Tibial nerve (tissue), 4 donors: ENCODE results near the gene WDR70. TPM values are rescaled to one million over a fixed set of nuclear protein-coding genes. Genes with fewer than 3 reads are reported as not detected.
"Not testable (repeated sequence)": the region's sequence is repeated elsewhere in the genome, so short reads cannot be mapped to it uniquely, and the experiment has no call there.

Experiments used
- DNase-seq, 2 donors: peaks; one replicate each; pipeline ENCODE4 v3.0.0-alpha.2; 2019; ENCODE audit warnings: low spot score in 2 of 2
- H3K27ac ChIP-seq, 4 donors: fragments of 200-600 bp; sonication (generic) in 3 of 4; one replicate each; pipeline ENCODE4 v1.5.1; 2017 to 2019; ENCODE audit warnings: mild to moderate bottlenecking in 1 of 4
- H3K27me3 ChIP-seq, 2 donors: fragments of 200-600 bp; sonication (generic) in 1 of 2; one replicate each; pipeline versions ENCODE4 v1.5.1 to v1.6.0; 2017 to 2019
- H3K36me3 ChIP-seq, 3 donors: fragments of 200-600 bp; sonication (generic); one replicate each; pipeline ENCODE4 v1.5.1; 2018 to 2019
- H3K4me1 ChIP-seq, 4 donors: fragments of 200-600 bp; sonication (generic) in 3 of 4; one replicate each; pipeline ENCODE4 v1.5.1; 2017 to 2019
- H3K4me3 ChIP-seq, 4 donors: fragments of 200-600 bp; sonication (generic) in 3 of 4; one replicate each; pipeline ENCODE4 v1.5.1; 2017 to 2019; ENCODE audit warnings: mild to moderate bottlenecking in 1 of 4, moderate library complexity in 1 of 4
- H3K9me3 ChIP-seq, 4 donors: fragments of 200-600 bp; sonication (generic) in 3 of 4; one replicate each; pipeline ENCODE4 v1.5.1; 2017 to 2019
- EP300 ChIP-seq, 2 donors: sonication (generic); formaldehyde crosslinking; IDR thresholded peaks; one replicate each; pipeline ENCODE4 v1.6.1; 2017; ENCODE audit warnings: antibody characterized with exemption in 2 of 2, mild to moderate bottlenecking in 1 of 2
- POLR2A ChIP-seq, 2 donors: fragments of 450-650 bp; IDR thresholded peaks; one replicate each; pipeline ENCODE4 v1.6.1; 2017; ENCODE audit warnings: antibody characterized with exemption in 2 of 2, mild to moderate bottlenecking in 2 of 2, moderate library complexity in 2 of 2
- WGBS, 2 donors: methylation state at CpG; one replicate each; pipeline ENCODE4 v1.1.5; 2018; 5-methylcytosine and 5-hydroxymethylcytosine counted together
- total RNA-seq, 4 donors: library from RNA; depleted of rRNA; stranded (reverse); fragments of >200 nt; gene quantifications; one replicate each; pipeline ENCODE4 v1.1.0, GENCODE V29; 2016
- TF ChIP-seq, protein P1 (sequence below), 5 experiments: fragments of 200-600 bp in 3 of 5; fragments of 450-650 bp in 2 of 5; sonication (generic) in 3 of 5; IDR thresholded peaks; one replicate each; pipeline ENCODE4 v1.5.1; 2016 to 2019; ENCODE audit warnings: antibody characterized with exemption in 5 of 5, mild to moderate bottlenecking in 3 of 5, moderate library complexity in 2 of 5

The WDR70 gene
- total RNA-seq, 4 donors from 2014 or later, result 35.1 to 68.6 (median 47.4) TPM

DNA sequence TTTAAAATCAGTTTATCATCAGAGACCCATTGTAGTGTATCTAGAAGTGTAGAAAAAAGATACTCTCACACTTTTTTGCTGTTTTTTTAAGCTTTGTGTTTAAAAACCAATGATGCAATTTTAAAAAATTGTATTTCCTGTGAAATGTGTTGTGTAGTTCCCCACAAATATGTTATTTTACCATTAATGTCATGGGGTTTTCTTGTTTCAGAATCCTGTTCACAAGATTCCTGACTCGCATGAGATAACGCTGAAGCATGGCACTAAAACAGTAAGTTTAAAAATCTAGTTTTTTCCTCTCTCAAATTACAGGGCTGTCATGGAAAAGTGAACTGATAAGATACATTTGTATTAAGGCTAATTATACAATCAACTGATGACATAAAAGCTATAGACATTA is 58.6 kb downstream of the WDR70 start:
- H3K36me3 ChIP-seq, result peaks cover 0 to 13% (median 0%) of the 10 kb centered on the region in 3 donors

DNA sequence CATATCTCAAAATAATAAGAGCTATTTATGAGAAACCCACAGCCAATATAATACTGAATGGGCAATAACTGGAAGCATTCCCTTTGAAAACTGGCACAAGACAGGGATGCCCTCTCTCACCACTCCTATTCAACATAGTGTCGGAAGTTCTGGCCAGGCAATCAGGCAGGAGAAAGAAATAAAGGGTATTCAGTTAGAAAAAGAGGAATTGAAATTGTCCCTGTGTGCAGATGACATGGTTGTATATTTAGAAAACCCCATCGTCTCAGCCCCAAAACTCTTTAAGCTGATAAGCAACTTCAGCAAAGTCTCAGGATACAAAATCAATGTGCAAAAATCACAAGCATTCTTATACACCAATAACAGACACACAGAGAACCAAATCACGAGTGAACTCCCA is 66.7 kb downstream of the WDR70 start:
- not testable (repeated sequence) for H3K27me3 ChIP-seq, DNase-seq, H3K27ac ChIP-seq, H3K9me3 ChIP-seq, H3K4me1 ChIP-seq, H3K4me3 ChIP-seq
- 73 to 89% methylated on average over 3 of the region's 3 CpGs for WGBS, 2 donors
- H3K36me3 ChIP-seq, result peaks cover 0 to 45% (median 0%) of the 10 kb centered on the region in 3 donors

More for the DNA sequence above, 58.6 kb downstream of the WDR70 start:
- TF ChIP-seq EP300 (IDR thresholded peaks at IDR 0.05) (no peak), POLR2A (IDR thresholded peaks at IDR 0.05) (no peak)
- TF ChIP-seq, protein P1, sequence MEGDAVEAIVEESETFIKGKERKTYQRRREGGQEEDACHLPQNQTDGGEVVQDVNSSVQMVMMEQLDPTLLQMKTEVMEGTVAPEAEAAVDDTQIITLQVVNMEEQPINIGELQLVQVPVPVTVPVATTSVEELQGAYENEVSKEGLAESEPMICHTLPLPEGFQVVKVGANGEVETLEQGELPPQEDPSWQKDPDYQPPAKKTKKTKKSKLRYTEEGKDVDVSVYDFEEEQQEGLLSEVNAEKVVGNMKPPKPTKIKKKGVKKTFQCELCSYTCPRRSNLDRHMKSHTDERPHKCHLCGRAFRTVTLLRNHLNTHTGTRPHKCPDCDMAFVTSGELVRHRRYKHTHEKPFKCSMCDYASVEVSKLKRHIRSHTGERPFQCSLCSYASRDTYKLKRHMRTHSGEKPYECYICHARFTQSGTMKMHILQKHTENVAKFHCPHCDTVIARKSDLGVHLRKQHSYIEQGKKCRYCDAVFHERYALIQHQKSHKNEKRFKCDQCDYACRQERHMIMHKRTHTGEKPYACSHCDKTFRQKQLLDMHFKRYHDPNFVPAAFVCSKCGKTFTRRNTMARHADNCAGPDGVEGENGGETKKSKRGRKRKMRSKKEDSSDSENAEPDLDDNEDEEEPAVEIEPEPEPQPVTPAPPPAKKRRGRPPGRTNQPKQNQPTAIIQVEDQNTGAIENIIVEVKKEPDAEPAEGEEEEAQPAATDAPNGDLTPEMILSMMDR (IDR thresholded peaks at IDR 0.05), result no peak
- no peak for DNase-seq
- 90 to 95% methylated on average over 2 of the region's 2 CpGs for whole genome bisulfite sequencing, 2 donors
- H3K4me1 ChIP-seq, result peaks cover 0 to 8% (median 3%) of the 10 kb centered on the region in 4 donors
- no peak overlapping the region for H3K27ac ChIP-seq
- no peaks in the 10 kb centered on the region for H3K27me3 ChIP-seq
- no peak overlapping the region for H3K4me3 ChIP-seq
- no peaks in the 10 kb centered on the region for H3K9me3 ChIP-seq

DNA sequence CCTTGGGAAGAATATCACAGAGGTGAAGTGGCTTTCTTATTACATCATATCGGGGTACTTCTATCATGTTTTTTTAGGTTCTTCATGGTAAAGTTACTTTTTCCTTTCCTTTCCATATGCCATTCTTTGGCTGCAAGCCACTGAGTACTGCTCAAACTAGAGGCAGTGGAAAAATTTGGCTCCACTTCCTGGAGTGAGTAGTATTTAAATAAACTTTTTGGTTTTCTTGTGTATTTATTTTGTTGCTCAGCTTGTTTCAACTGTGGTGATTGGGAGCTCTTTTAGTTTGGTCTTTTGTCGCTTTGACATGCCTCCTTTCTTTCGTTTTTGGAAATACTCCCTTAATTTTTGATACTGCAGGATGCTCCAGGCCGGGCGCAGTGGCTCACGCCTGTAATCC is 69.8 kb downstream of the WDR70 start:
- DNase-seq, result no peak
- peaks cover 0 to 58% (median 0%) of the 10 kb centered on the region in 3 donors for H3K36me3 ChIP-seq
- H3K27ac ChIP-seq, result no peak overlapping the region
- H3K4me3 ChIP-seq, result no peak overlapping the region
- peaks cover 0 to 11% (median 0%) of the 10 kb centered on the region in 4 donors for H3K9me3 ChIP-seq
- H3K27me3 ChIP-seq, result no peaks in the 10 kb centered on the region
- WGBS, 2 donors, result 98% methylated on average over 6 of the region's 6 CpGs
- H3K4me1 ChIP-seq, result no peaks in the 10 kb centered on the region
- TF ChIP-seq POLR2A (IDR thresholded peaks at IDR 0.05), result no peak
- TF ChIP-seq EP300 (IDR thresholded peaks at IDR 0.05), result no peak
- TF ChIP-seq, protein P1 (IDR thresholded peaks at IDR 0.05), result no peak

DNA sequence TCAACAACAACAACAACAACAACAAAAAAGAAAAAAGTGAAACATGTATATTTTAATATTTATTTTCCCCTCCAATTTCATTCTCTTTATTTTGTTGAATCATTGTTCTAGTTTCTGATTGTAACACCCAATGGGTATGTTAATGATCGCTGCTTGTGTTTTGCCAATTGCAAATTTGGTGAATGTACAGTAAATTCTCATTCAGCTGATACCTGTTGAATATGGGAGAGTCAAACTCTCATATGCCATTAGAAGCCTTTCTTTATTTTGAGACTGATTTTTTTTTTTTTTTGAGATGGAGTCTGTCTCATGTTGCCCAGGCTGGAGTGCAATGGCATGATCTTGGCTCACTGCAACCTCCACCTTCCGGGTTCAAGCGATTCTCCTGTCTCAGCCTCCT is 72.9 kb downstream of the WDR70 start:
- DNase-seq, H3K27me3 ChIP-seq, H3K4me1 ChIP-seq, H3K27ac ChIP-seq, H3K4me3 ChIP-seq: not testable (repeated sequence)
- peaks cover 0 to 11% (median 0%) of the 10 kb centered on the region in 4 donors for H3K9me3 ChIP-seq
- 94 to 96% methylated on average over 3 of the region's 3 CpGs for WGBS, 2 donors
- peaks cover 0 to 32% (median 0%) of the 10 kb centered on the region in 3 donors for H3K36me3 ChIP-seq

DNA sequence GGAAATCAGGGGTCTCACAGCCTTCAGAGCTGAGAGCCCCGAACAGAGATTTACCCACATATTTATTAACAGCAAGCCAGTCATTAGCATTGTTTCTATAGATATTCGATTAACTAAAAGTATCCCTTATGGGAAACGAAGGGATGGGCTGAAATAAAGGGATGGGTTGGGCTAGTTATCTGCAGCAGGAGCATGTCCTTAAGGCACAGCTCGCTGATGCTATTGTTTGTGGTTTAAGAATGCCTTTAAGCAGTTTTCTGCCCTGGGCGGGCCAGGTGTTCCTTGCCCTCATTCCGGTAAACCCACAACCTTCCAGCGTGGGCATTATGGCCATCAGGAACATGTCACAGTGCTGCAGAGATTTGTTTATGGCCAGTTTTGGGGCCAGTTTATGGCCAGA is 74.1 kb downstream of the WDR70 start:
- DNase-seq, H3K4me1 ChIP-seq, H3K4me3 ChIP-seq, H3K27me3 ChIP-seq, H3K27ac ChIP-seq: not testable (repeated sequence)
- Histone ChIP-seq H3K36me3 (peaks cover 0 to 32% (median 0%) of the 10 kb centered on the region in 3 donors), H3K9me3 (peaks cover 0 to 11% (median 0%) of the 10 kb centered on the region in 4 donors)
- WGBS, 2 donors, result 95 to 100% methylated on average over 7 of the region's 7 CpGs

DNA sequence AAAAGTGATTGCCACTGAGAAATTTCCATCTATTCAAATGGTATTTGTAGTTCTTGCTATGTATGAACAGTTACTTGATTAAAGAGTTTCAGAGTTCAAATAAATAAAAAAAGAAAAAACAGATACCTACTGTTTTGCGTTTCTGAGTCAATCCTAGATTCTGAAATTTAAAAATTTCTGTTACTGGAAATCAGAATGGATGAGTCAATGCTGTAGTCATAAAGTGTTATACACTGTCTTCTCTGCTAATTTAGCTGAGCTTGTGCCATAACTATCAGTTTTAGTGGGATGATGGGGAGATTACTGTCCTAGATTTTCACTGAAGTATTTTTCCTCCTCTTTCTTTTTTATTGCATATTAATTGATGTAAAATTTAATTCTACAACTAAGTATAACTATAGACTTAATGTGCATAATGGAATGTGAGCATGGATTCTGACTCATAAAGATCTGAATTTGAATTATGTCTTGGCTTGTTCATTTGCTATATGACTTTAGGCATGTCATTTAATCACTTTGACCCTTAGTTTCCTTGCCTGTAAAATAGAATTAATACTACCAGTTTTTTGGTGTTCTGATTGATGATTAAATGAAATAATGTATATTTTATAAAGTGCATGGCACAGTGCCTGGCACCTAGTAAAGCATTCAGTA is 75.4 kb downstream of the WDR70 start:
- 86 to 87% methylated on average over 1 of the region's 1 CpG for WGBS, 2 donors
- DNase-seq, H3K4me3 ChIP-seq, H3K27me3 ChIP-seq, H3K4me1 ChIP-seq, H3K27ac ChIP-seq: not testable (repeated sequence)
- H3K36me3 ChIP-seq, result peaks cover 0 to 32% (median 0%) of the 10 kb centered on the region in 3 donors
- H3K9me3 ChIP-seq, result peaks cover 0 to 11% (median 0%) of the 10 kb centered on the region in 4 donors

DNA sequence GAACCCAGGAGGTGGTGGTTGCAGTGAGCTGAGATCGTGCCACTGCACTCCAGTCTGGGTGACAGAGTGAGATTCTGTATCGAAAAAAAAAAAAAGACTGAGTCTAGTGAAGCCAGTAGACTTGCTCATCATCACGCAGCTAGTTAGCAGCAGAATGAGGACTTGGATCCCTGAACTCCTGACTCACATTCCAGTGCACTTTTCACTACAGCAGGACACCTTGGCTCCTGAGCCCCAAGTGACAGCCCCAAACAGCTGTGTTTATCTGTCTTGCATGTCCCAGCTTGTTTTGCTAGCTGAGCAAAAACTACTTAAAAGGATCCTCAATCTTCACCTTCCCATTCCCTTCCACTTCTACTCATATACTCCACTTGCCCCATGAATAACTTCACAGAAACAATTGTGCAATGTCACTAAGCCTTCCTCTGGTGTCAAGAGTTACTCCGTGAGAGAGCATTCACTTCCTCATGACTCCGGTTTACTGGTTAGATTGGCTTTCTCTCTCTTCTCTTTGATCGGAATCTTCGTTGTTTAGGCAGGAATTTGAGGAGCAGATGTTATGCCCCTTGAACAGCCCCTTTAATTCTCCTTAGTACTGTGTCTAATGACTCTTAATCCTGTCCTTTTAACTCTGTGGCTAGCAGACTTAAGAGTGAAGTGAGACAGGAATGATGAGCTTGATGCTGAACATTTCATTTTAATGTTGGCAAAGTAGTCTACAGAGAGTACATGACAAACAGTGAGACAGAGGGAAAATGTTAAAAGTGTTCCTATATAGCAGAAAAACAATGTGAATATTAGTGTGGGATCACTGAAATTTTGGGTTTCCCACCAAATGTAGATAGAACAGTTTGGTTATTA is 84.3 kb downstream of the WDR70 start:
- not testable (repeated sequence) for H3K9me3 ChIP-seq

DNA sequence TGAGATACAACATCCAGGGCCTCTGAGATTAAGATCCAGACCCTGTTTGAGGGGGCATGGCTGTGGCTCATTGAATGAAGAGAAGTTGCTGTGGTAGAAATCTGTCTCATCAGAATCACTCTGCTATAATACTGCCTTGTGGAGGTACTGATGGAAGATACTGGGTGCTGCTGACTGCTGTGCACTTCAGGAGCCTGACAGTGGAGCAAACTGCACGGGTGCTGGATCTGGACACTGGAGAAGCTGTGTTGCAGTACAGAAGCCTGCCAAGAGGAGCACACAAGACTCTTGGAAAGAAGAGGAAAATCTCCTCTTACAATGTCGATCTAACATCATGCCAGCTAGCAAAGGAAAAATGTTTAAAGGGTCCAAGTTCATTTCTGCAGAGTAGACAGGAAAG is 85.5 kb downstream of the WDR70 start:
- DNase-seq, H3K9me3 ChIP-seq, H3K4me3 ChIP-seq, H3K27ac ChIP-seq, H3K4me1 ChIP-seq, H3K36me3 ChIP-seq, H3K27me3 ChIP-seq: not testable (repeated sequence)
- WGBS, 2 donors, result 16 to 39% methylated on average over 2 of the region's 2 CpGs

More for the DNA sequence above, 84.3 kb downstream of the WDR70 start:
- not testable (repeated sequence) for H3K36me3 ChIP-seq, DNase-seq, H3K27ac ChIP-seq, H3K4me1 ChIP-seq, H3K27me3 ChIP-seq, H3K4me3 ChIP-seq
- WGBS, 2 donors, result 63 to 67% methylated on average over 7 of the region's 7 CpGs

DNA sequence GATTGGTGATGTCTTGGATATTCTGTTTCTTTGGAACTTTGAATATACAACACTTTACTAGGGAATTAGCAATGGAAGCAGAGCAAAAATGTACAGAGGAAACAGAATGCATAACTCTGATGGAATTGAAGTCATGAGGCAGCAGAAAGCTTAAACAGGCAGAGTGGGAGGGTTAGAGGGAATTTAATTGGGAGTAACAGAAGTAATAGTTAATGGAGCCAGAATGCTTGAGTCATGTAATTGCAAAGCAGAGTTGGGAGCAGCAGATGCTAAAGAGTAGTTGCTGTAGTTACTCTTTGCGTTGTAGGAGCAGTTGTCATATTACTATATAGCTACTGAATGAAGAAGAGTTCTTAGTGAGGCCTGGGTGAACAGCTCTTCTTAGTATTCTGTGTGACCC is 90.3 kb downstream of the WDR70 start:
- Histone ChIP-seq H3K9me3 (peaks cover 0 to 23% (median 6%) of the 10 kb centered on the region in 4 donors), H3K36me3 (peaks cover 0 to 24% (median 0%) of the 10 kb centered on the region in 3 donors)
- not testable (repeated sequence) for DNase-seq, H3K4me3 ChIP-seq, H3K27ac ChIP-seq, H3K27me3 ChIP-seq, H3K4me1 ChIP-seq
- 85 to 96% methylated on average over 1 of the region's 1 CpG for WGBS, 2 donors
